Stimulated activated CD8-positive, alpha-beta memory T cell treated with anti-CD3 and anti-CD28 coated beads, Interleukin-7, amount 100 ng/mL, for 48 hours (primary cell): Measurements from ENCODE around the gene FST.

Experiments used
- DNase-seq, 2 donors: peaks; one replicate each; pipeline ENCODE4 v3.0.0-alpha.2; 2020; ENCODE audit warnings: low read depth in 1 of 2; ENCODE audit errors: extremely low read depth in 1 of 2

FST gene

GRCh38 chr5:53480416-53481158 is at the start of gene FST:
TSS of gene FST (plus strand) at chr5:53480629. CDS start at chr5:53480792, 163 bp downstream.
- no peak for DNase-seq

GRCh38 chr5:53431665-53432064 is 48.8 kb upstream of the FST start:
- no peak for DNase-seq

GRCh38 chr5:53433026-53433425 is 47.4 kb upstream of the FST start:
- DNase-seq, result no peak

- DNase-seq, result no peak
Observed at GRCh38 chr5:53434541-53434940, 45.9 kb upstream of the FST start.

GRCh38 chr5:53436480-53437191 is 43.8 kb upstream of the FST start:
- DNase-seq, result no peak

- no peak for DNase-seq
Observed at GRCh38 chr5:53438079-53438478, 42.4 kb upstream of the FST start.

GRCh38 chr5:53438486-53439472 is 41.6 kb upstream of the FST start:
- DNase-seq, result no peak

GRCh38 chr5:53442961-53443360 is 37.5 kb upstream of the FST start:
- DNase-seq, result no peak

- DNase-seq, result no peak
Observed at GRCh38 chr5:53445569-53445968, 34.9 kb upstream of the FST start.

- DNase-seq, result no peak
Observed at GRCh38 chr5:53446908-53447307, 33.5 kb upstream of the FST start.

GRCh38 chr5:53448851-53449250 is 31.6 kb upstream of the FST start:
- no peak for DNase-seq

- DNase-seq, result no peak
Observed at GRCh38 chr5:53453898-53454718, 26.3 kb upstream of the FST start.

GRCh38 chr5:53454719-53455000 is 25.8 kb upstream of the FST start:
- DNase-seq, result no peak

GRCh38 chr5:53456366-53456765 is 24.1 kb upstream of the FST start:
- no peak for DNase-seq

GRCh38 chr5:53463909-53464621 is 16.4 kb upstream of the FST start:
- DNase-seq, result no peak

GRCh38 chr5:53464722-53465121 is 15.7 kb upstream of the FST start:
- no peak for DNase-seq

- no peak for DNase-seq
Observed at GRCh38 chr5:53469946-53470687, 10.3 kb upstream of the FST start.

GRCh38 chr5:53472279-53472678 is 8.2 kb upstream of the FST start:
- DNase-seq, result no peak
